Measurements from ENCODE around the gene CREB5.

GRCh38 chr7:28564755-28565374 is 152.5 kb downstream of the CREB5 start:
- no peak for TF ChIP-seq EZH2 (IDR thresholded peaks at IDR 0.05; ENCODE audit: borderline replicate concordance, low read depth, low read length, severe bottlenecking)
- TF ChIP-seq CTCF (IDR thresholded peaks at IDR 0.05; ENCODE audit: extremely low read depth in 1 of 2, insufficient read depth in 1 of 2, low read depth in 1 of 2, low read length in 2 of 2), result no peak
- no peak for TF ChIP-seq MAX (IDR thresholded peaks at IDR 0.05; ENCODE audit: insufficient read depth, insufficient read length)
- TF ChIP-seq POLR2A (IDR thresholded peaks at IDR 0.05; ENCODE audit: low read depth, low read length), result no peak
- no peak for TF ChIP-seq POLR2AphosphoS5 (IDR thresholded peaks at IDR 0.05; ENCODE audit: insufficient read depth, low read depth, low read length)

All from endothelial cell of umbilical vein (primary cell).